Neuronal stem cell (in vitro differentiated cells): ENCODE measurements around the gene GOLGA8J.

Experiments used
- DNase-seq: peaks from one replicate; pipeline ENCODE4 v3.0.0-alpha.2; 2013; ENCODE audit warnings: low spot score
- H2AFZ ChIP-seq: one replicate; pipeline ENCODE4 v1.6.1; 2013; ENCODE audit warnings: mild to moderate bottlenecking, low read length, inconsistent platforms
- H2AK5ac ChIP-seq: 2 replicates; pipeline ENCODE4 v1.6.1; 2013; ENCODE audit warnings: low read depth, mild to moderate bottlenecking, inconsistent platforms, low read length, moderate library complexity, mixed read lengths
- H2BK120ac ChIP-seq: 2 replicates; pipeline ENCODE4 v1.6.1; 2013; ENCODE audit warnings: low read depth, mild to moderate bottlenecking, inconsistent platforms, low read length, moderate library complexity, mixed read lengths
- H2BK12ac ChIP-seq: one replicate; pipeline ENCODE4 v1.6.1; 2013; ENCODE audit warnings: low read length, inconsistent platforms
- H2BK15ac ChIP-seq: 2 replicates; pipeline ENCODE4 v1.6.1; 2013; ENCODE audit warnings: mild to moderate bottlenecking, low read length, inconsistent platforms, mixed read lengths
- H2BK5ac ChIP-seq: one replicate; pipeline ENCODE4 v1.6.1; 2013; ENCODE audit warnings: inconsistent platforms, mild to moderate bottlenecking, low read length, moderate library complexity
- H3K14ac ChIP-seq: one replicate; pipeline ENCODE4 v1.6.1; 2013; ENCODE audit warnings: low read length, inconsistent platforms
- H3K18ac ChIP-seq: 2 replicates; pipeline ENCODE4 v1.6.1; 2013; ENCODE audit warnings: low read length, inconsistent platforms
- H3K23ac ChIP-seq: 2 replicates; pipeline ENCODE4 v1.6.1; 2013; ENCODE audit warnings: low read depth, mild to moderate bottlenecking, mixed read lengths, low read length, inconsistent platforms; ENCODE audit not compliant: poor library complexity
- H3K27ac ChIP-seq: replicated peaks from 3 replicates; pipeline ENCODE4 v1.5.1; 2013; ENCODE audit warnings: low read length, inconsistent platforms
- H3K27me3 ChIP-seq, 3 experiments: 2 replicates each; pipeline ENCODE4 v1.6.1; 2013; ENCODE audit warnings: low read length in 3 of 3, mild to moderate bottlenecking in 2 of 3, inconsistent platforms in 1 of 3, low read depth in 1 of 3, mixed read lengths in 1 of 3, moderate library complexity in 1 of 3; ENCODE audit not compliant: control insufficient read depth in 3 of 3, insufficient read depth in 3 of 3
- H3K36me3 ChIP-seq, 2 donors: replicated peaks in 1 of 2; 2 replicates each; pipeline ENCODE4 v1.6.1; 2013; ENCODE audit warnings: low read length in 2 of 2; ENCODE audit not compliant: control insufficient read depth in 2 of 2, insufficient read depth in 2 of 2
- H3K4ac ChIP-seq: 2 replicates; pipeline ENCODE4 v1.6.1; 2013; ENCODE audit warnings: inconsistent platforms, mild to moderate bottlenecking, low read length, moderate library complexity
- H3K4me1 ChIP-seq, 2 donors: 1 replicate in 1 of 2; 2 replicates in 1 of 2; pipeline ENCODE4 v1.6.1; 2013; ENCODE audit warnings: low read length in 2 of 2, low read depth in 1 of 2; ENCODE audit not compliant: control insufficient read depth in 2 of 2, insufficient read depth in 1 of 2
- H3K4me2 ChIP-seq: one replicate; pipeline ENCODE4 v1.6.1; 2013; ENCODE audit warnings: mild to moderate bottlenecking, low read length, inconsistent platforms; ENCODE audit not compliant: insufficient read depth, poor library complexity, severe bottlenecking
- H3K4me3 ChIP-seq, 2 donors: 2 replicates each; pipeline ENCODE4 v1.5.1; 2013; ENCODE audit warnings: low read length in 2 of 2, mild to moderate bottlenecking in 2 of 2, inconsistent platforms in 1 of 2, moderate library complexity in 1 of 2
- H3K79me1 ChIP-seq: one replicate; pipeline ENCODE4 v1.6.1; 2013; ENCODE audit warnings: low read depth, mild to moderate bottlenecking, inconsistent platforms, low read length, moderate library complexity
- H3K9ac ChIP-seq: one replicate; pipeline ENCODE4 v1.6.1; 2013; ENCODE audit warnings: mild to moderate bottlenecking, low read depth, low read length, inconsistent platforms; ENCODE audit not compliant: poor library complexity
- H3K9me3 ChIP-seq, 2 donors: replicated peaks in 1 of 2; 2 replicates each; pipeline versions ENCODE3 to v1.6.1; 2013; ENCODE audit warnings: low read length in 2 of 2, mild to moderate bottlenecking in 2 of 2, inconsistent platforms in 1 of 2, low read depth in 1 of 2, mixed read lengths in 1 of 2, moderate library complexity in 1 of 2; ENCODE audit not compliant: control insufficient read depth in 2 of 2, insufficient read depth in 1 of 2
- H4K8ac ChIP-seq: one replicate; pipeline ENCODE4 v1.6.1; 2013; ENCODE audit warnings: low read depth, mild to moderate bottlenecking, inconsistent platforms, low read length, moderate library complexity
- H4K91ac ChIP-seq: one replicate; pipeline ENCODE4 v1.6.1; 2013; ENCODE audit warnings: low read length, low read depth, mild to moderate bottlenecking, inconsistent platforms; ENCODE audit not compliant: poor library complexity
- WGBS, 2 donors: extraction: QIAGEN DNeasy Blood & Tissue Kit; methylation state at CpG; one replicate each; pipeline ENCODE4 v1.1.7; 2013; ENCODE audit warnings: missing lambda C conversion rate in 2 of 2, mixed read lengths in 1 of 2; ENCODE audit not compliant: insufficient read length in 2 of 2, insufficient replicate concordance in 1 of 2; ENCODE audit errors: extremely low coverage in 2 of 2; 5-methylcytosine and 5-hydroxymethylcytosine counted together

The GOLGA8J gene

GRCh38 chr15:30038667-30039523 is 43.9 kb upstream of the GOLGA8J start:
- Histone ChIP-seq H4K8ac (no peak overlapping the region), H2AFZ (no peak overlapping the region), H3K36me3 (no peaks in the 10 kb centered on the region), H2BK5ac (no peak overlapping the region), H3K4me1 (peaks cover 0 to 4% of the 10 kb centered on the region in 2 donors), H3K4me2 (no peak overlapping the region), H4K91ac (no peak overlapping the region), H3K14ac (no peak overlapping the region), H2BK120ac (no peak overlapping the region), H3K9me3 (no peaks in the 10 kb centered on the region), H3K27me3 (no peaks in the 10 kb centered on the region), H3K4me3 (no peak overlapping the region), H3K79me1 (no peaks in the 10 kb centered on the region), H3K4ac (no peak overlapping the region), H3K27ac (no peak overlapping the region), H3K18ac (no peak overlapping the region), H2BK12ac (no peak overlapping the region), H3K9ac (no peak overlapping the region), H2AK5ac (no peak overlapping the region), H2BK15ac (no peak overlapping the region), H3K23ac (no peak overlapping the region)
- DNase-seq = no peak
- WGBS, 2 donors = no CpG with 5 or more reads among the region's 5 CpGs

- Histone ChIP-seq H4K91ac (no peak overlapping the region), H4K8ac (no peak overlapping the region), H3K27me3 (no peaks in the 10 kb centered on the region), H3K36me3 (no peaks in the 10 kb centered on the region), H3K4ac (no peak overlapping the region), H2BK12ac (no peak overlapping the region), H3K23ac (no peak overlapping the region), H3K79me1 (no peaks in the 10 kb centered on the region), H3K18ac (no peak overlapping the region), H3K4me3 (no peak overlapping the region), H3K9ac (no peak overlapping the region), H2BK15ac (no peak overlapping the region), H2BK5ac (no peak overlapping the region), H3K9me3 (no peaks in the 10 kb centered on the region), H3K4me1 (peaks cover 0 to 6% of the 10 kb centered on the region in 2 donors), H3K14ac (no peak overlapping the region), H2AFZ (no peak overlapping the region), H2AK5ac (no peak overlapping the region), H3K27ac (no peak overlapping the region), H3K4me2 (no peak overlapping the region), H2BK120ac (no peak overlapping the region)
- no CpG with 5 or more reads among the region's 3 CpGs for WGBS, 2 donors
- DNase-seq = no peak
These were observed 40.9 kb upstream of the GOLGA8J start for GRCh38 chr15:30041868-30042267.

GRCh38 chr15:30042556-30042955 is 40.2 kb upstream of the GOLGA8J start:
- no peak overlapping the region for H2BK5ac ChIP-seq
- no peaks in the 10 kb centered on the region for H3K27me3 ChIP-seq
- no peak overlapping the region for H2AFZ ChIP-seq
- no peaks in the 10 kb centered on the region for H3K36me3 ChIP-seq
- peaks cover 0 to 6% of the 10 kb centered on the region in 2 donors for H3K4me1 ChIP-seq
- H4K8ac ChIP-seq = no peak overlapping the region
- H3K23ac ChIP-seq = no peak overlapping the region
- no peak overlapping the region for H3K4ac ChIP-seq
- no peak overlapping the region for H2AK5ac ChIP-seq
- H3K4me2 ChIP-seq = no peak overlapping the region
- H3K14ac ChIP-seq = no peak overlapping the region
- H2BK120ac ChIP-seq = no peak overlapping the region
- no peak for DNase-seq
- no peak overlapping the region for H3K18ac ChIP-seq
- H2BK15ac ChIP-seq = no peak overlapping the region
- H3K9ac ChIP-seq = no peak overlapping the region
- no peaks in the 10 kb centered on the region for H3K79me1 ChIP-seq
- no peak overlapping the region for H3K27ac ChIP-seq
- no peak overlapping the region for H4K91ac ChIP-seq
- H3K9me3 ChIP-seq = no peaks in the 10 kb centered on the region
- H3K4me3 ChIP-seq = no peak overlapping the region
- no peak overlapping the region for H2BK12ac ChIP-seq
- no CpG with 5 or more reads among the region's 4 CpGs for WGBS, 2 donors

DNA sequence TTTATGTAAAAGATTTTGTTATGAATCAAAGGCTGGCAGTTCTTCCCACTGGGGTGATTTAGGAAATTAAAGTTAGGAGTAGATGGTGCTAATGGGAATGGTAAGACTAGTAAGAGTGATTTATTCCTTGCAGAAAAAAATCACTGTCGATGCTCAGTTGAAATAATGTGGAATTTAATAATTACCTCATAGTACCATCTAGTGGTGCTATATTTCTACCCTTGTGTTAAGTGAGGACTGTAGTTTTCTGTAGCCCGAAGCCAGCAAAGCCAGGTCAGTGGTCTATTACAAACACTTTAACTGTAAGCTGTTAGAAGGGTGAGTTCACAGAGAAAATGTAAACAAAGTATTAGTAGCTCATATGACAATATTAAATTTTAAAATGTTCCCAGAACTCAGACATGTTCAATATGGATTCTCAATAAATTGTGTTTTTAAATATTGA is 39.5 kb upstream of the GOLGA8J start:
- H2BK15ac ChIP-seq = no peak overlapping the region

More for the DNA sequence above, 39.5 kb upstream of the GOLGA8J start:
- WGBS, 2 donors = no CpG with 5 or more reads among the region's 2 CpGs
- H3K9ac ChIP-seq = no peak overlapping the region
- no peaks in the 10 kb centered on the region for H3K79me1 ChIP-seq
- H3K4ac ChIP-seq = no peak overlapping the region
- H3K9me3 ChIP-seq = no peaks in the 10 kb centered on the region
- H2BK5ac ChIP-seq = no peak overlapping the region
- no peak overlapping the region for H2AK5ac ChIP-seq
- no peak overlapping the region for H3K4me3 ChIP-seq
- no peak for DNase-seq
- H2BK120ac ChIP-seq = no peak overlapping the region
- no peak overlapping the region for H3K27ac ChIP-seq
- no peak overlapping the region for H3K23ac ChIP-seq
- H3K36me3 ChIP-seq = no peaks in the 10 kb centered on the region
- H2AFZ ChIP-seq = no peak overlapping the region
- H2BK12ac ChIP-seq = no peak overlapping the region
- peaks cover 0 to 6% of the 10 kb centered on the region in 2 donors for H3K4me1 ChIP-seq
- H3K27me3 ChIP-seq = no peaks in the 10 kb centered on the region
- no peak overlapping the region for H3K18ac ChIP-seq
- H4K91ac ChIP-seq = no peak overlapping the region
- no peak overlapping the region for H4K8ac ChIP-seq
- H3K14ac ChIP-seq = no peak overlapping the region
- H3K4me2 ChIP-seq = no peak overlapping the region
